Heart left ventricle (tissue), 16 donors: Measurements from ENCODE around the gene RIMKLA. TPM values are rescaled to one million over a fixed set of nuclear protein-coding genes. Genes with fewer than 3 reads are reported as not detected.

Source experiments
- ATAC-seq, 4 donors: fragments of 200-7000 bp; cut with Tn5 transposase; one replicate each; pipeline ENCODE4 v1.9.1; 2020 to 2022; ENCODE audit warnings: moderate library complexity in 4 of 4, mild to moderate bottlenecking in 3 of 4, moderate number of reproducible peaks in 1 of 4
- DNase-seq, 5 donors: peaks; one replicate each; pipeline ENCODE4 v3.0.0-alpha.2; 2020
- H3K27ac ChIP-seq, 12 donors: fragments of 200-600 bp; sonication (generic) in 4 of 12; one replicate each; pipeline versions ENCODE4 v1.5.0 to v1.8.0; 2016 to 2022; ENCODE audit warnings: mild to moderate bottlenecking in 2 of 12
- H3K27me3 ChIP-seq, 9 donors: fragments of 200-600 bp; sonication (generic) in 2 of 9; one replicate each; pipeline versions ENCODE4 v1.5.1 to v1.8.0; 2016 to 2022; ENCODE audit warnings: mild to moderate bottlenecking in 3 of 9
- H3K36me3 ChIP-seq, 9 donors: fragments of 200-600 bp; sonication (generic) in 2 of 9; one replicate each; pipeline versions ENCODE4 v1.5.0 to v1.8.0; 2018 to 2022; ENCODE audit warnings: mild to moderate bottlenecking in 2 of 9
- H3K4me1 ChIP-seq, 12 donors: fragments of 200-600 bp; sonication (generic) in 4 of 12; one replicate each; pipeline versions ENCODE4 v1.5.0 to v1.8.0; 2016 to 2022; ENCODE audit warnings: mild to moderate bottlenecking in 3 of 12
- H3K4me3 ChIP-seq, 12 donors: fragments of 200-600 bp; sonication (generic) in 4 of 12; one replicate each; pipeline versions ENCODE4 v1.5.0 to v1.8.0; 2017 to 2022; ENCODE audit warnings: mild to moderate bottlenecking in 9 of 12, moderate library complexity in 4 of 12
- H3K9me3 ChIP-seq, 12 donors: fragments of 200-600 bp; sonication (generic) in 4 of 12; one replicate each; pipeline versions ENCODE4 v1.5.0 to v1.8.0; 2016 to 2022; ENCODE audit warnings: mild to moderate bottlenecking in 1 of 12
- CTCF ChIP-seq, 12 donors: fragments of 200-600 bp; sonication (generic) in 4 of 12; IDR thresholded peaks; one replicate each; pipeline versions ENCODE4 v1.5.0 to v1.8.0; 2018 to 2022; ENCODE audit warnings: antibody characterized with exemption in 12 of 12, mild to moderate bottlenecking in 5 of 12
- POLR2A ChIP-seq, 2 donors: fragments of 450-650 bp; IDR thresholded peaks; one replicate each; pipeline ENCODE4 v1.6.1; 2017; ENCODE audit warnings: antibody characterized with exemption in 2 of 2, mild to moderate bottlenecking in 2 of 2, moderate library complexity in 2 of 2
- WGBS, 4 donors: extraction: QIAGEN DNeasy Blood & Tissue Kit in 2 of 4; methylation state at CpG; one replicate each; pipeline versions ENCODE4 v1.1.5 to v1.1.7; 2013 to 2018; 5-methylcytosine and 5-hydroxymethylcytosine counted together
- intact Hi-C, 10 donors: fragments of 100-400 bp; cut with DNase I; formaldehyde crosslinking; loops; one replicate each; pipeline versions ENCODE4 v1.11.1 to v1.14.2; 2022
- polyA plus RNA-seq, 2 donors: library from polyadenylated mRNA; stranded (reverse); fragments of 200-250 nt; gene quantifications; one replicate each; pipeline ENCODE4 v1.2.3, GENCODE V29; 2013
- total RNA-seq, 9 donors: library from RNA; depleted of rRNA in 2 of 9; stranded (reverse); fragments of >200 nt in 2 of 9; fragmentation: NEBNext Ultra II Directional in 3 of 9; extraction: Animal tissue kit (Norgen Biotek cat#: 25700) in 3 of 9; gene quantifications; one replicate each; pipeline versions ENCODE4 v1.1.0 to v1.2.4, GENCODE V29; 2016 to 2023
- donor health status: ischemic (EF 13 %, LVEDD 7.1; RV severe dilation, severe dysfunction).
- donor health status: healthy with polysubstance abuse.
- donor health status: DM: no; HTN: yes; CAD: no.
- donor health status: DM: no; HTN: no; CAD: no.
- donor health status: ischemic (EF 25% LVEDD 6.9; RV normal size, moderate dysfunction).
- donor health status: ischemic (EF 25% LVEDD 5.7; RV mildly dilated, moderate dysfunction).
- donor health status: healthy.
- donor health status: DM: yes; HTN: yes; CAD: no.
- donor health status: ischemic (EF 35%, LVEDD 5.7; RV mildly dilated, moderate dysfunction).
- donor health status: nonischemic (EF 11% LVEDD 7.7; RV severe dilation, severe dysfunction).
- donor health status: DM: yes; HTN: yes; CAD: no.
- donor health status: PGD.
- donor health status: ischemic (EF 29% LVEDD 5.4; RV normal size, mild dysfunction).
- donor health status: nonischemic (EF 23%, LVEDD 6.1; RV moderate dilation, normal function).

Gene RIMKLA
- total and polyA plus RNA-seq, 11 donors: 2.3 to 15.3 (median 8.2) TPM

DNA sequence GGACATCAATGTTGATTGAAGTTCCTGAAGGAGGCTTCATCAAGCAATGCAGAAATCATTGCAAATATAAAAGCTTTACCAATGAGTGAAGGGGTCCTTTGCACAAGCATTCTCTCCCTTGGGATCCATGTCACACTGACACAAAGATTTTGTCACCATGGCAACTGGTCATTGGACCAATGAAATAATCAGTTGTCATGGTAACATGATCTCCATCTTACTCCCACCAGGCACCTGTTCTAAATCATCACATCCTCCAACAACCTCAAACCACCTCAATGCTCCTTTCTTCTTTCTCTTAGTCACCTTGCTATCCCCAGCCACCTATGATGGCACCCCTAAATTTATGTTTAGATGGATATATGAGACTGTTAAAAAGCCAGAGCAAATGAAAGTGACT is 32.1 kb upstream of the RIMKLA start:
- Histone ChIP-seq H3K27me3 (peaks cover 0 to 9% (median 0%) of the 10 kb centered on the region in 9 donors), H3K4me3 (no peak overlapping the region), H3K9me3 (no peaks in the 10 kb centered on the region), H3K27ac (no peak overlapping the region), H3K4me1 (peaks cover 0 to 4% (median 0%) of the 10 kb centered on the region in 12 donors), H3K36me3 (no peaks in the 10 kb centered on the region)
- ATAC-seq (no peak), DNase-seq (no peak)
- intact Hi-C loops: loop anchor here in 8 of 10 donors (10.0 kb wide), 5 partner anchors 106 to 406 kb away; partner anchors contain the start of genes CLDN19 (in 4 of the 8), CCDC30 (in 1 of the 8), PPCS (in 1 of the 8) and YBX1 (in 1 of the 8)
- TF ChIP-seq CTCF (IDR thresholded peaks at IDR 0.05) (no peak), POLR2A (IDR thresholded peaks at IDR 0.05) (no peak)

DNA sequence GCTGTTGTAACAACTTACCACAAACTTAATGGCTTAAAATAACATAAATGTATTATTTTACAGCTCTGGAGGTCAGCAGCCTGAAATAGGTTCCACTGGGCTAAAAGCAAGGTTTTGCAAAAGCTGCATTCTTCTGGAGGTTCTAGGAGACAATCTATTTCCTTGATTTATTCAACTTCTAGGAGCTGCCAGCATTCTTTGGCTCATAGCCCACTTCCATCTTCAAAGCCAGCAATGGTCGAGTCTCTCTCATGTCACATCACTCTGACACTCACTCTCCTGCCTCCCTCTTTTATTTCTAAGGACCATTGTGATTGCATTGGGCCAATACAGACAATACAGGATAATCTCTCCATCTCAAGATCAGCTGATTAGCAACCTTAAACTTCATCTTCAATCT is 30.5 kb upstream of the RIMKLA start:
- intact Hi-C loops: no loop called here
- no peak overlapping the region for H3K27ac ChIP-seq
- H3K36me3 ChIP-seq: no peaks in the 10 kb centered on the region
- peaks cover 0 to 9% (median 0%) of the 10 kb centered on the region in 9 donors for H3K27me3 ChIP-seq
- 0 to 14% (median 3%) methylated on average over 1 of the region's 1 CpG for WGBS, 4 donors
- no peak overlapping the region for H3K4me3 ChIP-seq
- TF ChIP-seq CTCF (IDR thresholded peaks at IDR 0.05) (no peak), POLR2A (IDR thresholded peaks at IDR 0.05) (no peak)
- no peaks in the 10 kb centered on the region for H3K9me3 ChIP-seq
- peaks cover 0 to 4% (median 0%) of the 10 kb centered on the region in 12 donors for H3K4me1 ChIP-seq
- DNase-seq (no peak), ATAC-seq (no peak)

DNA sequence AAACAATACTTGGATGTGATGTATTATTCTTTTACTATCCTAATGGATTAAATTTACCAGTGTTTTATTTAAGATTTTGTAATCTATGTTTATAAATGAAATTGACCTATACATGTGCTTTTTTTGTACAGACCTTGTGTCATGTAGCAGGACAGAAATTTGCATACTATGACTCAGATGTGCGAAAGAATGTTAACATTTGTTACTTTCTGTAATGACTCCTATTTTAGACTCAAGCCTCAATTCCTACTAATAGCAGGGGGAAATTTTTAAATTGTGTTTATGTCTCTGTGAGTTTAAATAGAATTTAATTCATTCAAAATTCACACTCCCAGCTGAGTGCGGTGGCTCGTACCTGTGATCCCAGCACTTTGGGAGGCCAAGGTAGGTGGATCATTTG is 21.8 kb upstream of the RIMKLA start:
- Histone ChIP-seq H3K4me1 (no peaks in the 10 kb centered on the region), H3K27ac (no peak overlapping the region), H3K36me3 (no peaks in the 10 kb centered on the region), H3K4me3 (no peak overlapping the region), H3K27me3 (peaks cover 0 to 3% (median 0%) of the 10 kb centered on the region in 9 donors), H3K9me3 (no peaks in the 10 kb centered on the region)
- intact Hi-C loops: no loop called here
- 94 to 99% (median 94%) methylated on average over 3 of the region's 3 CpGs for WGBS, 4 donors
- DNase-seq (no peak), ATAC-seq (no peak)
- TF ChIP-seq POLR2A (IDR thresholded peaks at IDR 0.05) (no peak), CTCF (IDR thresholded peaks at IDR 0.05) (no peak)

DNA sequence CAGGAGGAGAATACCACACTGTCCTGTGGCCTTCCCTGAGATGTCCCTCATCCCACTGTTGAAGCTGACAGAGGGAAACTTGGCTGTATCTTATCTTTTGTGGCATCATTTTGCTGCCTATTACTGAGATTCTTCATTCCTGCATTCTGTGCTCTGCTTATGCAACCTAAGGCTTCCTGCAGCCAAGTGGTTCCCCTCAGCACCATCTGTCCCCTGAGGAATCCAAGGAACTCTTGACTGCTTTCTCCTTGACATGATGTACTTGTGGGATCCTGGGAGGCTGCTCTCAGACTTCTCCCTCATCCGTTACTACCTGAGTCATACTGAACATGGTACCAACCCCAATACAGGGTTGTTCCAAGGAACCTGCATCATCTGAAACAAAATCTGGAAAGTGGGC is 21.1 kb upstream of the RIMKLA start:
- DNase-seq (no peak), ATAC-seq (no peak)
- Histone ChIP-seq H3K27me3 (no peaks in the 10 kb centered on the region), H3K36me3 (no peaks in the 10 kb centered on the region), H3K27ac (no peak overlapping the region), H3K4me1 (no peaks in the 10 kb centered on the region), H3K4me3 (no peak overlapping the region), H3K9me3 (no peaks in the 10 kb centered on the region)
- intact Hi-C loops: no loop called here
- WGBS, 4 donors: 69 to 83% (median 79%) methylated on average over 1 of the region's 1 CpG
- TF ChIP-seq POLR2A (IDR thresholded peaks at IDR 0.05) (no peak), CTCF (IDR thresholded peaks at IDR 0.05) (no peak)
